HG03439 (cell line): ENCODE results near the gene CYB561D1.

Source experiments
- ATAC-seq: cut with Tn5 transposase; IDR thresholded peaks from one replicate; pipeline ENCODE4 v1.9.1; 2021; ENCODE audit warnings: mild to moderate bottlenecking, moderate library complexity; ENCODE audit not compliant: unreplicated experiment

The CYB561D1 gene

GRCh38 chr1:109479901-109480300, 14.0 kb upstream of the CYB561D1 start:
- ATAC-seq = no peak

GRCh38 chr1:109481646-109482045, 12.2 kb upstream of the CYB561D1 start:
- no peak for ATAC-seq

GRCh38 chr1:109482242-109482641, 11.7 kb upstream of the CYB561D1 start:
- ATAC-seq = no peak

GRCh38 chr1:109482791-109483671, 10.9 kb upstream of the CYB561D1 start:
- ATAC-seq = peak; percentile 22

- ATAC-seq = peak; percentile 66
Measured at GRCh38 chr1:109483672-109484518, 10.0 kb upstream of the CYB561D1 start, which contains the start of gene ATXN7L2. Gene ATXN7L2, plus strand, starts transcription at chr1:109483905. Its CDS starts 49 bp downstream, at chr1:109483954.

- no peak for ATAC-seq
Measured at GRCh38 chr1:109484519-109484975, 9.3 kb upstream of the CYB561D1 start.

GRCh38 chr1:109485001-109485400, 8.9 kb upstream of the CYB561D1 start:
- ATAC-seq = no peak

GRCh38 chr1:109487261-109487660, 6.6 kb upstream of the CYB561D1 start:
- no peak for ATAC-seq

GRCh38 chr1:109488201-109488600, 5.7 kb upstream of the CYB561D1 start:
- no peak for ATAC-seq

- ATAC-seq = no peak
Measured at GRCh38 chr1:109488696-109489095, 5.2 kb upstream of the CYB561D1 start.

- ATAC-seq = no peak
Measured at GRCh38 chr1:109490029-109490933, 3.6 kb upstream of the CYB561D1 start.

- no peak for ATAC-seq
Measured at GRCh38 chr1:109490934-109491302, 3.0 kb upstream of the CYB561D1 start.

GRCh38 chr1:109491372-109491771, 2.5 kb upstream of the CYB561D1 start:
- ATAC-seq = no peak

- no peak for ATAC-seq
Measured at GRCh38 chr1:109492779-109493178, 1.1 kb upstream of the CYB561D1 start.

- no peak for ATAC-seq
Measured at GRCh38 chr1:109493227-109493626, 667 bp upstream of the CYB561D1 start.

- ATAC-seq = no peak
Measured at GRCh38 chr1:109495738-109496137, 1.8 kb downstream of the CYB561D1 start.

GRCh38 chr1:109497449-109498160, 3.7 kb downstream of the CYB561D1 start:
- no peak for ATAC-seq

- no peak for ATAC-seq
Measured at GRCh38 chr1:109498161-109498801, 4.4 kb downstream of the CYB561D1 start.

GRCh38 chr1:109499081-109499480, 5.2 kb downstream of the CYB561D1 start:
- ATAC-seq = no peak
